Measurements from ENCODE around the gene PSMB11. TPM values are rescaled to one million over a fixed set of nuclear protein-coding genes. Genes with fewer than 3 reads are reported as not detected.
A peak's percentile ranks its signal among the peaks of the same experiment; 100 is the strongest.

PSMB11 gene
- total RNA-seq, 1 donor from 2014 or later, result not detected

GRCh38 chr14:23006188-23006534, 35.9 kb upstream of the PSMB11 start:
- Histone ChIP-seq H3K4me3 (peak overlapping the region; percentile 65), H3K4me1 (peaks cover 19% of the 10 kb centered on the region), H3K27ac (peak overlapping the region; percentile 95), H3K27me3 (no peaks in the 10 kb centered on the region), H3K9me3 (no peaks in the 10 kb centered on the region), H3K36me3 (no peaks in the 10 kb centered on the region)
- no peak for DNase-seq
- intact Hi-C loops (cut with DNase I), result no loop called here
- no peak for TF ChIP-seq CTCF (IDR thresholded peaks at IDR 0.05)
- no peak for ATAC-seq

GRCh38 chr14:23006544-23007419, 35.2 kb upstream of the PSMB11 start:
- Histone ChIP-seq H3K4me3 (peak overlapping the region; percentile 65), H3K27me3 (no peaks in the 10 kb centered on the region), H3K36me3 (no peaks in the 10 kb centered on the region), H3K4me1 (peaks cover 19% of the 10 kb centered on the region), H3K27ac (peak overlapping the region; percentile 95), H3K9me3 (no peaks in the 10 kb centered on the region)
- TF ChIP-seq CTCF (IDR thresholded peaks at IDR 0.05), result no peak
- ATAC-seq, result peak; percentile 99
- intact Hi-C loops (cut with DNase I), result no loop called here
- peak; percentile 97 for DNase-seq

- TF ChIP-seq CTCF (IDR thresholded peaks at IDR 0.05), result no peak
- intact Hi-C loops (cut with DNase I), result no loop called here
- H3K27me3 ChIP-seq, result no peaks in the 10 kb centered on the region
- H3K4me3 ChIP-seq, result no peak overlapping the region
- DNase-seq, result no peak
- peak overlapping the region; percentile 82 for H3K27ac ChIP-seq
- ATAC-seq, result no peak
- H3K9me3 ChIP-seq, result no peaks in the 10 kb centered on the region
- H3K4me1 ChIP-seq, result peaks cover 19% of the 10 kb centered on the region
- no peaks in the 10 kb centered on the region for H3K36me3 ChIP-seq
Measured at GRCh38 chr14:23008831-23009230, 33.2 kb upstream of the PSMB11 start.

GRCh38 chr14:23009483-23009938, 32.5 kb upstream of the PSMB11 start:
- Histone ChIP-seq H3K4me3 (peak overlapping the region; percentile 62), H3K36me3 (no peaks in the 10 kb centered on the region), H3K9me3 (no peaks in the 10 kb centered on the region), H3K27ac (peak overlapping the region; percentile 82), H3K27me3 (no peaks in the 10 kb centered on the region), H3K4me1 (peaks cover 19% of the 10 kb centered on the region)
- ATAC-seq (no peak), DNase-seq (no peak)
- intact Hi-C loops (cut with DNase I), result no loop called here
- TF ChIP-seq CTCF (IDR thresholded peaks at IDR 0.05), result no peak

GRCh38 chr14:23009939-23010726, 31.9 kb upstream of the PSMB11 start, which contains the start of gene C14orf93:
Gene C14orf93 (minus strand): TSS chr14:23010143. CDS start chr14:22999023, 11,120 bp downstream.
- DNase-seq (peak; percentile 94), ATAC-seq (peak; percentile 74)
- no peaks in the 10 kb centered on the region for H3K36me3 ChIP-seq
- peak within 1 kb of the TSS; percentile 62 for H3K4me3 ChIP-seq
- H3K27me3 ChIP-seq, result no peaks in the 10 kb centered on the region
- intact Hi-C loops (cut with DNase I), result no loop called here
- H3K9me3 ChIP-seq, result no peaks in the 10 kb centered on the region
- H3K4me1 ChIP-seq, result peaks cover 19% of the 10 kb centered on the region
- no peak for TF ChIP-seq CTCF (IDR thresholded peaks at IDR 0.05)
- peak within 1 kb of the TSS; percentile 82 for H3K27ac ChIP-seq
